Prostate gland (tissue), 2 donors: Measurements from ENCODE around the gene INSRR.

ENCODE experiments used
- CTCF ChIP-seq, 4 experiments: fragments of 200-600 bp in 2 of 4; fragments of 450-650 bp in 2 of 4; sonication (generic) in 2 of 4; IDR thresholded peaks; 1 replicate in 3 of 4; 2 replicates in 1 of 4; pipeline ENCODE4 v1.5.1; 2016 to 2019; ENCODE audit warnings: antibody characterized with exemption in 4 of 4, mild to moderate bottlenecking in 2 of 4, moderate library complexity in 2 of 4
- POLR2A ChIP-seq: fragments of 450-650 bp; IDR thresholded peaks from one replicate; pipeline ENCODE4 v1.6.1; 2016; ENCODE audit warnings: antibody characterized with exemption, mild to moderate bottlenecking

- TF ChIP-seq CTCF (IDR thresholded peaks at IDR 0.05) (no peak), POLR2A (no peak)
Measured at GRCh38 chr1:156875341-156875615, 16.4 kb upstream of the INSRR start.
